ENCODE data around the gene PIH1D1. TPM values are rescaled to one million over a fixed set of nuclear protein-coding genes. Genes with fewer than 3 reads are reported as not detected.
A peak's percentile ranks its signal among the peaks of the same experiment; 100 is the strongest.
"Not testable (repeated sequence)": the region's sequence is repeated elsewhere in the genome, so short reads cannot be mapped to it uniquely, and the experiment has no call there.

PIH1D1 gene
- total RNA-seq, 1 experiment from 2014 or later, result 163 TPM

DNA sequence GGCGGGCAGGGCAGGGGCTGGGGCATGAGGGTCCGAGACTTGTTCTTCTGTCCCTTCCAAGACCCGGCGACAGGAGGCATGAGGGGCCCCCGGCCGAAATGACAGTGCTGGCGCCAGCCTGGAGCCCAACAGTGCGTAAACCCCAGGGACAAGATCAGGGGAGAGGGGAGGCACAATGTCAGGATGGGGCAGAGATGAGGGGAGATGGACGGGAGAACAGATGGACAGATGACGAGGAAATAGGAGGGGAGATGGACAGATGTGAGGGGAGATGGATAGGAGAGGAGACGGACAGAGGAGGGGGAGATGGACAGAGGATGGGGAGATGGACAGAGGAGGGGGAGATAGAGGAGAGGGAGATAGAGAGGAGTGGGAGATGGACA is 22.9 kb upstream of the PIH1D1 start:
- Histone ChIP-seq H3K4me1 (ENCODE audit: low read length) (peaks cover 23% of the 10 kb centered on the region), H3K36me3 (ENCODE audit: insufficient read depth, low read length) (no peaks in the 10 kb centered on the region), H2AFZ (ENCODE audit: low read length) (peak overlapping the region; percentile 78), H3K27ac (ENCODE audit: low read length) (no peak overlapping the region), H3K79me2 (ENCODE audit: low read length) (no peaks in the 10 kb centered on the region), H3K27me3 (ENCODE audit: low read length) (no peaks in the 10 kb centered on the region), H3K9me2 (replicated peaks; ENCODE audit: insufficient read depth, low read length) (no peaks in the 10 kb centered on the region), H3K9ac (ENCODE audit: low read length) (peak overlapping the region; percentile 82), H4K20me1 (ENCODE audit: insufficient read depth, low read depth, low read length) (no peaks in the 10 kb centered on the region), H3K4me3 (ENCODE audit: low read length) (peak overlapping the region; percentile 75), H3K9me3 (ENCODE audit: low read length) (no peaks in the 10 kb centered on the region), H3K4me2 (ENCODE audit: low read depth, low read length, poor library complexity, severe bottlenecking) (peak overlapping the region; percentile 90)
- no peak for DNase-seq

DNA sequence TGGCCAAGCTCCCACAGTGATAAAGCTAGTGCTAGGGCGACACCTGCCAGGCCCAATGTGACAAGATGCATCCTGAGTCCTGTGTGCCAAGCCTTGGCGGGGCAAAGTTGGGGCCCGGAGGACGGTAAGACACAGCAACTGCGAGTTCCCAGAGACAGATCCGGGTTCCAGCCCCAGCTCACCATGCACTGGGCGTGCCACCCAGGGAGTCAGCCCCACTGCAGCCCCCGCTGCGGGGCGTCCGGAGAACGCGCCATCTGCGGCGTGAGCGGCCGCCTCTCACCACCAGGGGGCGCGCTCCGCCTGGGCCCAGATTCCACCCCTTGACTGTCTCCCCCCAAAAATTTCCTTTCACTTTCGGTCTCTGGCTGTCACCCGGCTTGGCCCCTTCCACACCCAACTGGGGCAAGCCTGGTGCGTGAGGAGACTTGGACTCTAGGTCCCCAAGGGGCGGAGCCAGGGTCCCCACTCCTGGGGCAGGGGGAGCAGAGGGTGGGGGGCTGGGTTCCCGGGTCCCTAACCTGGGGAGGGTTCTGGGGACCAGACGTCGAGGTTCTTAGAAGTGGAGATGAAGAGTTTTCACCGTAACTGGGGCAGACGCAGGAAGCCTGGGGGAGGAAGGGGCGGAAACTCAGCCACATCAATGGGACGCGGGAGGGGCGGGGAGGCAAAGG is 22.4 kb upstream of the PIH1D1 start, which contains the start of gene FLT3LG:
Gene FLT3LG (plus strand): TSS at position 348 of the 674 bp plus-strand sequence. CDS start 425 bp downstream, outside the sequence.
- H2AFZ ChIP-seq (ENCODE audit: low read length), result peak within 1 kb of the TSS; percentile 78
- peak within 1 kb of the TSS; percentile 90 for H3K4me2 ChIP-seq (ENCODE audit: low read depth, low read length, poor library complexity, severe bottlenecking)
- H3K36me3 ChIP-seq (ENCODE audit: insufficient read depth, low read length), result no peaks in the 10 kb centered on the region
- H3K27me3 ChIP-seq (ENCODE audit: low read length), result no peaks in the 10 kb centered on the region
- H3K9ac ChIP-seq (ENCODE audit: low read length), result peak within 1 kb of the TSS; percentile 82
- no peaks in the 10 kb centered on the region for H3K79me2 ChIP-seq (ENCODE audit: low read length)
- no peaks in the 10 kb centered on the region for H4K20me1 ChIP-seq (ENCODE audit: insufficient read depth, low read depth, low read length)
- peak within 1 kb of the TSS; percentile 75 for H3K4me3 ChIP-seq (ENCODE audit: low read length)
- H3K4me1 ChIP-seq (ENCODE audit: low read length), result peaks cover 27% of the 10 kb centered on the region
- no peaks in the 10 kb centered on the region for H3K9me3 ChIP-seq (ENCODE audit: low read length)
- H3K27ac ChIP-seq (ENCODE audit: low read length), result no peak within 1 kb of the TSS
- peak; percentile 96 for DNase-seq
- H3K9me2 ChIP-seq (replicated peaks; ENCODE audit: insufficient read depth, low read length), result no peaks in the 10 kb centered on the region

DNA sequence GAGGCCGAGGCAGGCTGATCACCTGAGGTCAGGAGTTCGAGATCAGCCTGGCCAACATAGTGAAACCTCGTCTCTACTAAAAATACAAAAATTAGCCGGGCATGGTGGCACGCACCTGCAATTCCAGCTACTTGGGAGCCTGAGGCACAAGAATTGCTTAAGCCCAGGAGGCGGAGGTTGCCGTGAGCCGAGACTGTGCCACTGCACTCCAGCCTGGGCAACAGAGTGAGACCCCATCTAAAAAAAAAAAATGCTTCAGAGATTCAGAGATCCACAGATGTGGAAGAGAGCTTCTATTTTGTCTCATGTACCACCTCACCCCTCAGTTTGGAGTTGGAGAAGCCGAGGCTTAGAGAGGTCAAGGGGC is 21.9 kb upstream of the PIH1D1 start:
- Histone ChIP-seq H3K4me1 (ENCODE audit: low read length) (peaks cover 32% of the 10 kb centered on the region), H2AFZ (ENCODE audit: low read length) (peak overlapping the region; percentile 78; the same call in 1 of the 2 replicates), H3K4me3 (ENCODE audit: low read length) (peak overlapping the region; percentile 75), H3K4me2 (ENCODE audit: low read depth, low read length, poor library complexity, severe bottlenecking) (peak overlapping the region; percentile 90), H3K9ac (ENCODE audit: low read length) (peak overlapping the region; percentile 82)
- H3K27ac ChIP-seq (ENCODE audit: low read length); H3K9me2 ChIP-seq (replicated peaks; ENCODE audit: insufficient read depth, low read length); H3K9me3 ChIP-seq (ENCODE audit: low read length); H3K79me2 ChIP-seq (ENCODE audit: low read length); H4K20me1 ChIP-seq (ENCODE audit: insufficient read depth, low read depth, low read length); H3K36me3 ChIP-seq (ENCODE audit: insufficient read depth, low read length); DNase-seq; H3K27me3 ChIP-seq (ENCODE audit: low read length): not testable (repeated sequence)

DNA sequence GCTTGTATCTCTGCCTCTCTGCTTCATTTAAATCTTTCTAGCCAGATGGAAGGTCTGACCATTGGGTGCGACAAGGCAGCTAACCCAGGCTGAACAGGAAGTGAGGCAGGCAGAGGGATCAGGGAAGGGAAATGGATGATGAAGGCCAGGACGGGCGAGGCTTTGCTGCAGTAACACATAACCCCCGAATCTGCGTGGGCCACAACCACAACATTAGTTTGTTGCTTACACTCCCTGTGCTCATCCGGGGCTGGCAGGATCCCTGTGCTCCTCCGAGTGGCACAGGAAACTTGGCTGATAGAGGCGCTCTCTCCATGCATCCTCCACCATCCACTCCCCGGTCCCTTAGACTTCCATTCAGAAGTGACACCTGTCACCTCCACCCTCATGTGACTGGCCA is 21.3 kb upstream of the PIH1D1 start:
- Histone ChIP-seq H3K4me1 (ENCODE audit: low read length) (peaks cover 37% of the 10 kb centered on the region), H3K27ac (ENCODE audit: low read length) (no peak overlapping the region), H2AFZ (ENCODE audit: low read length) (no peak overlapping the region), H3K4me3 (ENCODE audit: low read length) (no peak overlapping the region), H4K20me1 (ENCODE audit: insufficient read depth, low read depth, low read length) (no peaks in the 10 kb centered on the region), H3K9me3 (ENCODE audit: low read length) (no peaks in the 10 kb centered on the region), H3K4me2 (ENCODE audit: low read depth, low read length, poor library complexity, severe bottlenecking) (no peak overlapping the region), H3K27me3 (ENCODE audit: low read length) (no peaks in the 10 kb centered on the region), H3K9me2 (replicated peaks; ENCODE audit: insufficient read depth, low read length) (no peaks in the 10 kb centered on the region), H3K36me3 (ENCODE audit: insufficient read depth, low read length) (no peaks in the 10 kb centered on the region), H3K79me2 (ENCODE audit: low read length) (no peaks in the 10 kb centered on the region), H3K9ac (ENCODE audit: low read length) (no peak overlapping the region)
- DNase-seq, result peak; percentile 53

DNA sequence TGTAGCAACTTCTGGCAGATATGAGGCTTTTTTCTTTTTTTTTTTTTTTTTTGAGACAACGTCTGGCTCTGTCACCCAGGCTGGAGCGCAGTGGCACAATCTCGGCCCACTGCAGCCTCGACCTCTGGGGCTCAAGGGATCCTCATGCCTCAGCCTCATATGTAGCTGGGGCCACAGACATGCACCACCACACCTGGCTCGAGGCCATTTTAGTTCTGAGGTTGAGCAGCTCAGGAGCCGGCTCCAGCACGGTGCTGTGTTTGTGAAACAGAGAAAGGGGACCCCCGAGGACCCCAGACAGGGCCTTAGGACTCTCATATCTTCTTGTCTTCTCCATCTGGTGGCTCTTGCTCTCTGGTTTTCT is 19.0 kb upstream of the PIH1D1 start:
- Histone ChIP-seq H2AFZ (ENCODE audit: low read length) (no peak overlapping the region), H3K27me3 (ENCODE audit: low read length) (no peaks in the 10 kb centered on the region), H4K20me1 (ENCODE audit: insufficient read depth, low read depth, low read length) (no peaks in the 10 kb centered on the region), H3K4me1 (ENCODE audit: low read length) (peaks cover 38% of the 10 kb centered on the region), H3K9me3 (ENCODE audit: low read length) (no peaks in the 10 kb centered on the region), H3K4me2 (ENCODE audit: low read depth, low read length, poor library complexity, severe bottlenecking) (no peak overlapping the region), H3K79me2 (ENCODE audit: low read length) (no peaks in the 10 kb centered on the region), H3K9me2 (replicated peaks; ENCODE audit: insufficient read depth, low read length) (no peaks in the 10 kb centered on the region), H3K9ac (ENCODE audit: low read length) (no peak overlapping the region), H3K27ac (ENCODE audit: low read length) (no peak overlapping the region), H3K4me3 (ENCODE audit: low read length) (no peak overlapping the region), H3K36me3 (ENCODE audit: insufficient read depth, low read length) (0 out of 2 replicates have a peak, but pooled peaks cover 2% of the 10 kb centered on the region)
- DNase-seq, result no peak

DNA sequence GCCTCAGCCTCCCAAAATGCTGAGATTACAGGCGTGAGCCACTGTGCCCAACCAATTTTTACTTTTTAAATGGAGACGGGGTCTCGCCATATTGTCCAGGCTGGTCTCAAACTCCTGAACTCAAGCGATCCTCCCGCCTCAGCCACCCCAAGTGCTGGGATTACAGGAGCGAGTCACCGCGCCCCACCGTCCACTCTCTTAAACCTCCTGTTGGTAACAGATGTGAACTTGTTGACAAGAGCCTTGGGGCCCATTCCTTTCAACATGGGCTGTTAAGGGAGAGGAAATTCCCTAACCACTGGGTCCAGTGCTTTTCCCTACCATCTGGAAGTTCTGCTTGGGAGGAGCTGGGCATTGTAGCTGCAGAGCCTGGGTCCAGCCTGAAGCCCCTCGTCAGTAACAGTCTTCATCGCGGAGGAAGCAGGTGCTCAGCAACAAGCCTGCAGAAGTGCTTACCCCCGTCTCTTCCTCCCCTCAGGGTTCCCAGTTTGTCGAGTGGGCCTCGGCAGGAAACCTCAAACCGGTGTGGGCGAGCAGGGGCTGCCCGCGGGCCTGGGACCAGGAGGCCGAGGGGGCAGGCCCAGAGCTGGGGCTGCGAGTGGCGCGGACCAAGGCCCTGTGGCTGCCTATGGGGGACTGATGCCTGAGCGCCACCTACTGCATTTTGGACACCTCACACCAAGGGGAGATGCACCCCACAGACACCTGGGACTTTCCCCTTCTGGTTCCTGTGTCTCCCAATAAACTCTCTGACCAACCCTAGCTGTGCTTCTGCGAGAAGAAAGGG is 18.4 kb upstream of the PIH1D1 start:
- Histone ChIP-seq H3K36me3 (ENCODE audit: insufficient read depth, low read length) (peaks cover 6% of the 10 kb centered on the region), H3K27ac (ENCODE audit: low read length) (no peak overlapping the region), H3K27me3 (ENCODE audit: low read length) (no peaks in the 10 kb centered on the region), H4K20me1 (ENCODE audit: insufficient read depth, low read depth, low read length) (no peaks in the 10 kb centered on the region), H3K9me3 (ENCODE audit: low read length) (no peaks in the 10 kb centered on the region), H3K9me2 (replicated peaks; ENCODE audit: insufficient read depth, low read length) (no peaks in the 10 kb centered on the region), H3K4me1 (ENCODE audit: low read length) (peaks cover 35% of the 10 kb centered on the region), H3K9ac (ENCODE audit: low read length) (0 out of 2 replicates have a peak overlapping the region, but pooled peaks have one; percentile 14), H3K4me2 (ENCODE audit: low read depth, low read length, poor library complexity, severe bottlenecking) (no peak overlapping the region), H2AFZ (ENCODE audit: low read length) (no peak overlapping the region), H3K4me3 (ENCODE audit: low read length) (no peak overlapping the region), H3K79me2 (ENCODE audit: low read length) (no peaks in the 10 kb centered on the region)
- DNase-seq, result peak; percentile 86

DNA sequence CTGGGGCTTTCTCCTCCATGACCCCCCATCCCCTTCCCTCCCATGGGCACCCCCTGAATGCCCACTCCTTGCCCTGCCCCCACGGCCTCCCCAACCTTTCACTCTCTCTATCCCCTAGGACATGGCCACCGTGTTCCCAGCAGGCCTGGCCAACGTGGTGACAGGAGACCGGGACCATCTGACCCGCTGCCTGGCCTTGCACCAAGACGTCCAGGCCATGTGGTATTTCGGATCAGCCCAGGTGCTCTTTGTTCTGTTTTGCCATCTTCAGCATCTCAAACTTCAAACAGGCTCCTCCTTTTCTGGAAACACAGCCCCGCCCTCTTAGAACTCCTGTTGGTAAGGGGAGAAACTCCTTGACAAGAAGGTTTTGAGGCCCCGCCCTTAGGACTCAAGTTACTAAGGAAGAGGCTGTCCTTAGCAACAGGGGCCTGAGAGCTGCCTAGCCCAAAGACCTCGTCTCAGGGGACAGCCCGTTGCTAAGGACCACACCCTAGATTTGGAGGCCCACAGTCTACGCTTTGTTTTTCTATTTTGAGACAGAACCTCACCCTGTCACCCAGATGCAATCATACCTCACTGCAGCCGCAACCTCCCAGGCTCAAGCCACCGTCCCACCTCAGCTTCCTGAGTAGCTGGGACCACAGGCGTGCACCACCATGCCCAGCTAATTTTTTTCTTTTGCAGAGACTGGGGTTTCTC is 17.3 kb upstream of the PIH1D1 start:
- peaks cover 25% of the 10 kb centered on the region for H3K4me1 ChIP-seq (ENCODE audit: low read length)
- H2AFZ ChIP-seq (ENCODE audit: low read length), result no peak overlapping the region
- no peaks in the 10 kb centered on the region for H4K20me1 ChIP-seq (ENCODE audit: insufficient read depth, low read depth, low read length)
- H3K36me3 ChIP-seq (ENCODE audit: insufficient read depth, low read length), result peaks cover 17% of the 10 kb centered on the region
- no peaks in the 10 kb centered on the region for H3K9me2 ChIP-seq (replicated peaks; ENCODE audit: insufficient read depth, low read length)
- peak overlapping the region; percentile 32; the same call in 1 of the 2 replicates for H3K9ac ChIP-seq (ENCODE audit: low read length)
- peak; percentile 97 for DNase-seq
- H3K9me3 ChIP-seq (ENCODE audit: low read length), result no peaks in the 10 kb centered on the region
- no peaks in the 10 kb centered on the region for H3K27me3 ChIP-seq (ENCODE audit: low read length)
- H3K4me2 ChIP-seq (ENCODE audit: low read depth, low read length, poor library complexity, severe bottlenecking), result peak overlapping the region; percentile 20
- no peaks in the 10 kb centered on the region for H3K79me2 ChIP-seq (ENCODE audit: low read length)
- H3K4me3 ChIP-seq (ENCODE audit: low read length), result no peak overlapping the region; the same call in 1 of the 2 replicates
- H3K27ac ChIP-seq (ENCODE audit: low read length), result peak overlapping the region; percentile 40

DNA sequence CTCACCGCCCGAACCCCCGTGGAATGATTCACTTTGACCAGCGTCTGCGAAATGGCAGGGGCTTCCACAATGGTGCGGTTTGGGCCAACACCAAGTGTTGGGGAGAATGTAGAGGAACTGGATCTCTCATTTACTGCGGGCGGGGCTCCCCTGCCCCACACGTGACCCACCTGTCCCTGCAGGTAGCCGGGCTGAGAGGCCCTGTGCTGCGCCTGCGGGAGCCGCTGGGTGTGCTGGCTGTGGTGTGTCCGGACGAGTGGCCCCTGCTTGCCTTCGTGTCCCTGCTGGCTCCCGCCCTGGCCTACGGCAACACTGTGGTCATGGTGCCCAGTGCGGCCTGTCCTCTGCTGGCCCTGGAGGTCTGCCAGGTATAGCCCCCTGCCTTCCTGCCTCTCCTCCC is 16.6 kb upstream of the PIH1D1 start:
- Histone ChIP-seq H3K27me3 (ENCODE audit: low read length) (no peaks in the 10 kb centered on the region), H3K27ac (ENCODE audit: low read length) (no peak overlapping the region; the same call in 1 of the 2 replicates), H3K4me2 (ENCODE audit: low read depth, low read length, poor library complexity, severe bottlenecking) (peak overlapping the region; percentile 20), H3K9ac (ENCODE audit: low read length) (no peak overlapping the region), H2AFZ (ENCODE audit: low read length) (no peak overlapping the region), H3K79me2 (ENCODE audit: low read length) (no peaks in the 10 kb centered on the region), H3K4me3 (ENCODE audit: low read length) (no peak overlapping the region), H4K20me1 (ENCODE audit: insufficient read depth, low read depth, low read length) (no peaks in the 10 kb centered on the region), H3K4me1 (ENCODE audit: low read length) (peaks cover 21% of the 10 kb centered on the region), H3K9me3 (ENCODE audit: low read length) (no peaks in the 10 kb centered on the region), H3K36me3 (ENCODE audit: insufficient read depth, low read length) (peaks cover 19% of the 10 kb centered on the region), H3K9me2 (replicated peaks; ENCODE audit: insufficient read depth, low read length) (no peaks in the 10 kb centered on the region)
- no peak for DNase-seq
